Spleen (tissue), 11 donors: ENCODE data around the gene ADAMTS20. TPM values are rescaled to one million over a fixed set of nuclear protein-coding genes. Genes with fewer than 3 reads are reported as not detected.

Source experiments
- DNase-seq: peaks from one replicate; pipeline ENCODE4 v3.0.0-alpha.2; 2020
- H3K27ac ChIP-seq, 8 donors: fragments of 200-600 bp; sonication (generic) in 7 of 8; 1 replicate in 4 of 8; 2 replicates in 4 of 8; pipeline versions ENCODE4 v1.5.0 to v1.8.0; 2016 to 2021; ENCODE audit warnings: inconsistent platforms in 4 of 8, mild to moderate bottlenecking in 4 of 8, moderate library complexity in 1 of 8
- H3K27me3 ChIP-seq, 7 donors: fragments of 200-600 bp; sonication (generic) in 6 of 7; replicated peaks in 1 of 7; 1 replicate in 4 of 7; 2 replicates in 3 of 7; pipeline versions ENCODE4 v1.5.0 to v1.8.0; 2016 to 2021; ENCODE audit warnings: inconsistent platforms in 3 of 7, mild to moderate bottlenecking in 1 of 7
- H3K36me3 ChIP-seq, 6 donors: fragments of 200-600 bp; sonication (generic) in 5 of 6; 1 replicate in 4 of 6; 2 replicates in 2 of 6; pipeline versions ENCODE4 v1.5.0 to v1.8.0; 2016 to 2021; ENCODE audit warnings: inconsistent platforms in 2 of 6
- H3K4me1 ChIP-seq, 6 donors: fragments of 200-600 bp; sonication (generic) in 5 of 6; 1 replicate in 3 of 6; 2 replicates in 3 of 6; pipeline versions ENCODE4 v1.5.0 to v1.8.0; 2016 to 2021; ENCODE audit warnings: inconsistent platforms in 3 of 6
- H3K4me3 ChIP-seq, 8 donors: fragments of 200-600 bp; sonication (generic) in 7 of 8; 1 replicate in 4 of 8; 2 replicates in 4 of 8; pipeline versions ENCODE4 v1.5.0 to v1.8.0; 2016 to 2021; ENCODE audit warnings: inconsistent platforms in 4 of 8, mild to moderate bottlenecking in 4 of 8, moderate library complexity in 2 of 8
- H3K9me3 ChIP-seq, 8 donors: fragments of 200-600 bp; sonication (generic) in 7 of 8; 1 replicate in 4 of 8; 2 replicates in 4 of 8; pipeline versions ENCODE4 v1.5.0 to v1.8.0; 2016 to 2021; ENCODE audit warnings: inconsistent platforms in 4 of 8
- CTCF ChIP-seq, 11 experiments: fragments of 200-600 bp in 7 of 11; fragments of 450-650 bp in 4 of 11; sonication (generic) in 4 of 11; IDR thresholded peaks in 8 of 11; conservative IDR thresholded peaks in 3 of 11; 1 replicate in 7 of 11; 2 replicates in 4 of 11; pipeline versions ENCODE4 v1.4.0 to v1.8.0; 2016 to 2021; ENCODE audit warnings: antibody characterized with exemption in 11 of 11, inconsistent platforms in 4 of 11, mild to moderate bottlenecking in 1 of 11
- POLR2A ChIP-seq, 3 donors: fragments of 450-650 bp; IDR thresholded peaks; one replicate each; pipeline ENCODE4 v1.5.1; 2017; ENCODE audit warnings: antibody characterized with exemption in 3 of 3, mild to moderate bottlenecking in 1 of 3
- POLR2AphosphoS5 ChIP-seq, 3 donors: sonication (generic); formaldehyde crosslinking; IDR thresholded peaks; one replicate each; pipeline ENCODE4 v1.5.1; 2017; ENCODE audit warnings: antibody characterized with exemption in 3 of 3
- WGBS, 5 donors: extraction: QIAGEN DNeasy Blood & Tissue Kit in 3 of 5; methylation state at CpG; one replicate each; pipeline versions ENCODE4 v1.1.5 to v1.1.7; 2013 to 2018; 5-methylcytosine and 5-hydroxymethylcytosine counted together
- intact Hi-C: fragments of 100-400 bp; cut with DNase I; formaldehyde crosslinking; loops from one replicate; pipeline ENCODE4 v1.15.0; 2023; ENCODE audit warnings: low total_unique reads
- polyA plus RNA-seq, 3 donors: library from polyadenylated mRNA; stranded (reverse); fragments of 200-250 nt; gene quantifications; one replicate each; pipeline ENCODE4 v1.2.1, GENCODE V29; 2013
- total RNA-seq, 7 donors: library from RNA; depleted of rRNA in 3 of 7; stranded (reverse); fragments of >200 nt in 3 of 7; fragmentation: NEBNext Ultra II Directional in 4 of 7; extraction: Animal tissue kit (Norgen Biotek cat#: 25700) in 4 of 7; gene quantifications; one replicate each; pipeline versions ENCODE4 v1.1.0 to v1.2.1, GENCODE V29; 2016 to 2021
- donor health status: healthy with polysubstance abuse.
- donor health status: DM: no; HTN: no; CAD: no; lungs with moderate emphysema.
- donor health status: DM: no; HTN: no; CAD: no.
- donor health status: Bipolar disorder and iron deficiency.
- donor health status: healthy.
- donor health status: DM: no; HTN: no; CAD: no.
- donor health status: DM: yes; HTN: yes; CAD: no.

ADAMTS20 gene
- total and polyA plus RNA-seq, 10 donors: not detected

GRCh38 chr12:43357141-43357540 is 194.9 kb downstream of the ADAMTS20 start:
- intact Hi-C loops: no loop called here
- Histone ChIP-seq H3K9me3 (no peaks in the 10 kb centered on the region), H3K4me3 (no peak overlapping the region), H3K4me1 (no peaks in the 10 kb centered on the region), H3K36me3 (no peaks in the 10 kb centered on the region), H3K27me3 (no peaks in the 10 kb centered on the region), H3K27ac (no peak overlapping the region)
- no peak for TF ChIP-seq CTCF (IDR thresholded peaks at IDR 0.05 in 8 of 11, conservative IDR thresholded peaks at IDR 0.05 in 3 of 11)
- TF ChIP-seq POLR2AphosphoS5 (IDR thresholded peaks at IDR 0.05): no peak
- TF ChIP-seq POLR2A (IDR thresholded peaks at IDR 0.05): no peak
- no peak for DNase-seq
- WGBS, 5 donors: 86 to 93% (median 91%) methylated on average over 1 of the region's 1 CpG

- Histone ChIP-seq H3K4me1 (no peaks in the 10 kb centered on the region), H3K36me3 (no peaks in the 10 kb centered on the region), H3K27me3 (no peaks in the 10 kb centered on the region), H3K27ac (no peak overlapping the region), H3K4me3 (no peak overlapping the region), H3K9me3 (no peaks in the 10 kb centered on the region)
- intact Hi-C loops: no loop called here
- no peak for DNase-seq
- no peak for TF ChIP-seq CTCF (IDR thresholded peaks at IDR 0.05 in 8 of 11, conservative IDR thresholded peaks at IDR 0.05 in 3 of 11)
- no peak for TF ChIP-seq POLR2A (IDR thresholded peaks at IDR 0.05)
- TF ChIP-seq POLR2AphosphoS5 (IDR thresholded peaks at IDR 0.05): no peak
- WGBS, 5 donors: 46 to 60% (median 52%) methylated on average over 3 of the region's 3 CpGs
These were observed 200.0 kb downstream of the ADAMTS20 start for GRCh38 chr12:43352001-43352400.

- TF ChIP-seq POLR2A (IDR thresholded peaks at IDR 0.05) (no peak), POLR2AphosphoS5 (IDR thresholded peaks at IDR 0.05) (no peak), CTCF (IDR thresholded peaks at IDR 0.05 in 8 of 11, conservative IDR thresholded peaks at IDR 0.05 in 3 of 11) (no peak)
- DNase-seq: no peak
These were observed 202.1 kb downstream of the ADAMTS20 start for GRCh38 chr12:43349863-43350262.

DNA sequence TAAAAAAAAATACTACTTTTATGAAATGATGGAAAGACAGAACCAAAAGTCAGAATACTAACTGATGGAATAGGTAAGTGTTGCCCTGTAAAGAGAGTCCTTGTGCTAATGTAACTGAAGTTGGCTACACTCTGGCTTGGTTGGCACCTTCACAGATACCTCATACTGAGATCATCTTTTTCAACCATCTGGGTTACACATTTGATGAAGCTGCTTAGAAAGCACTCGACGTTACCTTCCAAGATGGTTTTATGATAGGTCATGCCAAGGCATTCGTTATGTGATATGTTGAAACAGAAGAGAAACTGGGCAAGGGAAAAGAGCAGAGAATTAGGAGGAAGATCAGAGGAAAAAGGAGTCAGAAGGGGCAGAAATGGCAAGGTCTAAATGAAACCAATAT is 203.8 kb downstream of the ADAMTS20 start:
- no peak for DNase-seq
- no peaks in the 10 kb centered on the region for H3K27me3 ChIP-seq
- TF ChIP-seq POLR2A (IDR thresholded peaks at IDR 0.05) (no peak), POLR2AphosphoS5 (IDR thresholded peaks at IDR 0.05) (no peak), CTCF (IDR thresholded peaks at IDR 0.05 in 8 of 11, conservative IDR thresholded peaks at IDR 0.05 in 3 of 11) (no peak)
- H3K9me3 ChIP-seq: peaks cover 0 to 31% (median 24%) of the 10 kb centered on the region in 8 donors
- no peaks in the 10 kb centered on the region for H3K36me3 ChIP-seq
- intact Hi-C loops: no loop called here
- H3K27ac ChIP-seq: no peak overlapping the region
- WGBS, 5 donors: 70 to 91% (median 87%) methylated on average over 3 of the region's 3 CpGs
- H3K4me1 ChIP-seq: no peaks in the 10 kb centered on the region
- no peak overlapping the region for H3K4me3 ChIP-seq

More at GRCh38 chr12:43349863-43350262, 202.1 kb downstream of the ADAMTS20 start:
- Histone ChIP-seq H3K9me3 (peaks cover 0 to 15% (median 12%) of the 10 kb centered on the region in 8 donors), H3K36me3 (no peaks in the 10 kb centered on the region), H3K4me3 (no peak overlapping the region), H3K4me1 (no peaks in the 10 kb centered on the region), H3K27ac (no peak overlapping the region), H3K27me3 (no peaks in the 10 kb centered on the region)
- intact Hi-C loops: no loop called here
- 69 to 77% (median 72%) methylated on average over 2 of the region's 2 CpGs for WGBS, 5 donors
